ENCODE data around the gene ZP2.
"Not testable (repeated sequence)": the region's sequence is repeated elsewhere in the genome, so short reads cannot be mapped to it uniquely, and the experiment has no call there.

The ZP2 gene

GRCh38 chr16:21211486-21211885 lies at the start of gene ZP2:
Gene ZP2, minus strand, starts transcription at chr16:21211574. Its CDS starts 27 bp downstream, at chr16:21211547.
- DNase-seq, result no peak

GRCh38 chr16:21257284-21257683 lies 45.9 kb upstream of the ZP2 start:
- DNase-seq, result no peak

GRCh38 chr16:21256636-21257035 lies 45.3 kb upstream of the ZP2 start:
- DNase-seq, result no peak

- no peak for DNase-seq
These were observed 42.1 kb upstream of the ZP2 start for GRCh38 chr16:21253470-21253869.

GRCh38 chr16:21250072-21250923 lies 38.9 kb upstream of the ZP2 start:
- DNase-seq, result no peak

GRCh38 chr16:21248179-21248578 lies 36.8 kb upstream of the ZP2 start:
- not testable (repeated sequence) for DNase-seq

GRCh38 chr16:21244518-21245215 lies 33.3 kb upstream of the ZP2 start:
- DNase-seq, result no peak

GRCh38 chr16:21242756-21243155 lies 31.4 kb upstream of the ZP2 start:
- no peak for DNase-seq

GRCh38 chr16:21239646-21240045 lies 28.3 kb upstream of the ZP2 start:
- no peak for DNase-seq

GRCh38 chr16:21236831-21237230 lies 25.5 kb upstream of the ZP2 start:
- DNase-seq, result no peak

GRCh38 chr16:21235199-21235585 lies 23.8 kb upstream of the ZP2 start:
- DNase-seq, result no peak

- DNase-seq, result no peak
These were observed 22.3 kb upstream of the ZP2 start, which contains the start of gene ANKS4B for GRCh38 chr16:21233521-21234150. Gene ANKS4B, plus strand, starts transcription at chr16:21233699. Its CDS starts 39 bp downstream, at chr16:21233738.

GRCh38 chr16:21233045-21233520 lies 21.7 kb upstream of the ZP2 start:
- DNase-seq, result no peak

- no peak for DNase-seq
These were observed 17.0 kb upstream of the ZP2 start for GRCh38 chr16:21228361-21228872.

- DNase-seq, result no peak
These were observed 16.5 kb upstream of the ZP2 start for GRCh38 chr16:21227866-21228265.

GRCh38 chr16:21226749-21227148 lies 15.4 kb upstream of the ZP2 start:
- no peak for DNase-seq

- DNase-seq, result no peak
These were observed 13.4 kb upstream of the ZP2 start for GRCh38 chr16:21224800-21225199.

GRCh38 chr16:21223787-21224186 lies 12.4 kb upstream of the ZP2 start:
- no peak for DNase-seq

- DNase-seq, result no peak
These were observed 11.3 kb upstream of the ZP2 start for GRCh38 chr16:21222495-21223337.

- no peak for DNase-seq
These were observed 8.2 kb upstream of the ZP2 start for GRCh38 chr16:21219551-21219950.

GRCh38 chr16:21218153-21218552 lies 6.8 kb upstream of the ZP2 start:
- no peak for DNase-seq

GRCh38 chr16:21217121-21217520 lies 5.7 kb upstream of the ZP2 start:
- DNase-seq, result no peak

Measured in NCI-H510A (cell line).